NCI-H82 (cell line): ENCODE data around the gene MUC6.

ENCODE experiments used
- DNase-seq: peaks from one replicate; lab custom pipeline; 2025; lab: John Stamatoyannopoulos, UW

The MUC6 gene

GRCh38 chr11:965206-965775 lies 71.2 kb downstream of the MUC6 start:
- no peak for DNase-seq

- DNase-seq = no peak
These were observed 72.7 kb downstream of the MUC6 start for GRCh38 chr11:963852-964251.
